GM18873 (cell line): ENCODE measurements around the gene SFTPA1.
"Not testable (repeated sequence)": the region's sequence is repeated elsewhere in the genome, so short reads cannot be mapped to it uniquely, and the experiment has no call there.

Source experiments
- ATAC-seq: cut with Tn5 transposase; IDR thresholded peaks from one replicate; pipeline ENCODE4 v1.9.1; 2021; ENCODE audit warnings: mild to moderate bottlenecking, moderate library complexity, moderate number of reproducible peaks; ENCODE audit not compliant: unreplicated experiment, low FRiP score

The SFTPA1 gene

GRCh38 chr10:79608505-79609375, 2.0 kb upstream of the SFTPA1 start:
- no peak for ATAC-seq

DNA sequence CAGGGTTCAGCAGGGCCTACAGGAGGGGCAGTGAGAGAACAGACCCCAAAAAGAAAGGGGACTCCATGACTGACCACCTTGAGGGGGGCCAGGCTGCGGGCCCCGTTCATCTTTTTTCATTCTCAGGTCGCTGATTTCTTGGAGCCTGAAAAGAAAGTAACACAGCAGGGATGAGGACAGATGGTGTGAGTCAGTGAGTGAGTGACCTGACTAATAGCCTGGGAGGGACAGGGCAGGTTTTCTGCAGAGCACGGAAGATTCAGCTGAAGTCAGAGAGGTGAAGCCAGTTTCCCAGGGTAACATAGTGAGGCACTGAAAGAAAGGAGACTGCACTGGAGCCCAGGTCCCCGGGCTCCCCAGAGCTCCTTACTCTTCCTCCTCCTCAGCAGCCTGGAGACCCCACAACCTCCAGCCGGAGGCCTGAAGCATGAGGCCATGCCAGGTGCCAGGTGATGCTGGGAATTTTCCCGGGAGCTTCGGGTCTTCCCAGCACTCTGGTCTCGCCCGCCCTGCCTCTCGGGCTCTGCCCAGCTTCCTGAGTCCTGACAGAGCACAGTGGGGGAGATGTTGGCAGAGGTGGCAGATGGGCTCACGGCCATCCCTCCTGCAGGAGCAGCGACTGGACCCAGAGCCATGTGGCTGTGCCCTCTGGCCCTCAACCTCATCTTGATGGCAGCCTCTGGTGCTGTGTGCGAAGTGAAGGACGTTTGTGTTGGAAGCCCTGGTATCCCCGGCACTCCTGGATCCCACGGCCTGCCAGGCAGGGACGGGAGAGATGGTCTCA, 646 bp downstream of the SFTPA1 start:
- ATAC-seq = not testable (repeated sequence)

DNA sequence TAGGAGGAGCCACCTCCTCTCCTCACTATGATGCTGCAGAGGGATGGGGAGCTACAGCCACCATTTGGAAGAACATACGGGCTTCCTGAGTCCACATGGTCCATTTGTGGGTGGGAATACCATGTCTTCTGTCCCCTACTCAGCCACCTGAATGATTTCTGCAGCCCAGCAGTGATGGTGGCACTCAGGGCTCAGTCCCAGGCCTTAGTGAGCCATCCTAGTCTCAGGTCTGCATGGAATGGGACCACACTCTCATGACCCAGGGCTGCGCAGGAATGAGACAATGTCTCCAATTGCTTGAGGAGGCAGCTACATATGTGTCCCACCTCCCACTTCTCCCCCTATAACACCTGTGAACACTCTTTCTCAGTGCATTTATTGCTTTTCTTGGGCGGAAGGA, 4.8 kb downstream of the SFTPA1 start:
- no peak for ATAC-seq

DNA sequence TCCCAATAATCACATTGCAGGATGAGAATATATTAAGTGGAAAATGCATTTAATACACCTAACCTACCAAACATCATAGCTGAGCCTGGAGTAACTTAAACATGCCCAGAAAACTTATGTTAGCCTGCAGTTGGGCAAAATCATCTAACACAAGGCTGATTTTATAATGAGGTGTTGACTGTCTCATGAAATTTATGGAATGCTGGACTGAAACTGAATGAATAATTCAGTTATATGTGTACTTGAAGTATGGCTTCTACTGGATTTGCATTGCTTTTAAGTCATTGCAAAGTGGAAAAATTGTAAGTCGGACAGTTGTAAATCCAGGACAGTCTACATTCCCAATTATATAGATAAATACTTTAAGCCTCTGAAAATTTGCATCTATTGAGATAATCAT, 5.4 kb downstream of the SFTPA1 start:
- ATAC-seq = no peak

DNA sequence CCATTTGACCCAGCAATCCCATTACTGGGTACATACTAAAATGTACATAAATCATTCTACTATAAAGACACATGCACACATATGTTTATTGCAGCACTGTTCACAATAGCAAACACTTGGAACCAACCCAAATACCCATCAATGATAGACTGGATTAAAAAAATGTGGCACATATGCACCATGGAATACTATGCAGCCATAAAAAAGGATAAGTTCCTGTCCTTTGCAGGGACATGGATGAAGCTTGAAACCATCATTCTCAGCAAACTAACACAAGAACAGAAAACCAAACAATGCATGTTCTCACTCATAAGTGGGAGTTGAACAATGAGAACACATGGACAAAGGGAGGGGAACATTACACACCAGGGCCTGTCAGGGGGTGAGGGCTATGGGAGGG, 12.9 kb downstream of the SFTPA1 start:
- not testable (repeated sequence) for ATAC-seq

- no peak for ATAC-seq
Observed at GRCh38 chr10:79627075-79627474, 16.3 kb downstream of the SFTPA1 start.

GRCh38 chr10:79628083-79628482, 17.3 kb downstream of the SFTPA1 start:
- ATAC-seq = no peak

DNA sequence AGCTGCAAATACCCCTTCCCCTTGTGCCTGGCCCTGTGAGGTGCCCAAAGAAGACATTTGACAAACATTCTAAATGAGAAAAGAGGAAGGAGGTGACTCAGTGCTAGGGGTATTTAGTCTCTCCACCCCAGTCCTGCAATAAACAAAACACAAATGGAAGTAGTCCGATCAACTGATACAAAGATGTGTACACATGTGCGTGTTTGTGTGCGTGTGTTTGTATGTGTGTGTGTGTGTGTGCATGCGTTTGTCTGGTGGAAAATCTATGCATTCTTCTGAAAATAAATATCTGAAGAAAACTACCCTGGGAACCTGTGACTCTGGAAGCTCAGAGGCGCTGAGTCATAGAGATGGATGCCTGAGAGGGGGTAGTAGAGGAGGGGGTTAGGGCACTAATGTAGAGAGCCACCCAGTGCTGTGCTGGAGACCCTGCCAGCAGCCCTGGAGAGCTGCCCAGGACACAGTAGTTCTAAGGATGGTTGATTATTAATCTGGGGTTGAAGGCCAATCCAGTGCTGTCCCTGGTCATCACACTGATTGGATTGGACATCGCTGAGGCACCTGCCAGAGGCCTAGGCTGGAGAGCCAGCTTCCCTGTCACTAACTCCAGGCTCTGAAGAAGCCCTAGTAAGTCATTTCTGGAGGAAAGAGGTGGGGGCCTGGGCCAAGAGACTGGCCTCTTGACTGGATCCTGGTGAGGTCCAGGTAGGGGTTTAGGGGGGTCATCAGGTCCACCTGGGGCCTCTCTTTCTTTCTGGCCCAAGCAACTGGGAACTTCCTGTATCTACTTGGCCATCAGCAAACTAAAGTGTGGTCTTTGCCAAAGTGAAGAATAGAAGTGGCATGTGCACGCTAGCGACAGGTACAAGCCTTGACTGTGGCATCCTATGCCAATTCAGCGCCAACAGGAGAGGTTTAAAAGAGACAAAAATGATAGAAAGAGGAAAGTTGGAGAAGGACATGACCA, 18.5 kb downstream of the SFTPA1 start:
- ATAC-seq = no peak

DNA sequence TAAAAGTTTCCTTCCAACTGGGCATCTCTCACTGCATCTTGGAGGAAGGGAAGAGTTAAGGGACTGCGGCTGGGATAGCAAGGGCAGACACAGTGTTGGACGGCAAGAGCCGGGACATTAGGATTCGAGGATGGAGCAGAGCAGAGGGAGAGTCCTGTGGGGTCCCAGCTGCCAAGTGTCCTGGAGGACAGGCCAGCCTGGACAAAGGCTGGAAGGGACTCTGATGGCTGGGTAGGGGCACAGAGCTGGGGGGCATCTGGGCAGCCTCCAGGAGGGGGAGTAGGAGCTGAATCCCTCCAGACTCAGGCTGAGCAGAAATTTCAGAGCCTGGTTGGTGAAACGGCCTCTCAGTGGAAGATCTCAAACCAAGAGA, 19.2 kb downstream of the SFTPA1 start:
- ATAC-seq = no peak

DNA sequence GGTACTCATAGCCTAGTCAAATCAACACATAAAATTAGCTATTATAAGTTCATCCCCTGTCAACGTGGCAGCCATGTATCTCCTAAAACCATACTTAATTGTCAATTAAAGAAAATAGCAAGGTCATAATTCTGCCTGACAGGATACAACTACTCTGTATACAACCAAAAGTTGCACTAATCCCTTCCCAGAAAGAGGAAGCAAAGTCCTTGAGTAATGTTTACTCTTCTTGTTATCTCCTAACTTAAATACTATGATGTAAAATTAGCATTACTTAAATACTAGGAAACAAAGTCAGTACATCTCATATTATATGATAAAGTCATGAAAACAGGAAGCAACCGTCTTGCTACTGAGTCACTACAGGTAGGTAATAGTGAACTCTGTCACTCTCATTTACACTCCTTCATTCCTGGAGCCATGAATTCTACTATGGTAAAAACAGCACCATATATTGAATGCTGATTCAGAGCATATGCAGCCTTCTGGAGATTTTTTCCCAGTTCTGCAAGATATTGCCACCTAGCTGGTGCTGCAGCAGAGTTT, 26.0 kb downstream of the SFTPA1 start:
- not testable (repeated sequence) for ATAC-seq

DNA sequence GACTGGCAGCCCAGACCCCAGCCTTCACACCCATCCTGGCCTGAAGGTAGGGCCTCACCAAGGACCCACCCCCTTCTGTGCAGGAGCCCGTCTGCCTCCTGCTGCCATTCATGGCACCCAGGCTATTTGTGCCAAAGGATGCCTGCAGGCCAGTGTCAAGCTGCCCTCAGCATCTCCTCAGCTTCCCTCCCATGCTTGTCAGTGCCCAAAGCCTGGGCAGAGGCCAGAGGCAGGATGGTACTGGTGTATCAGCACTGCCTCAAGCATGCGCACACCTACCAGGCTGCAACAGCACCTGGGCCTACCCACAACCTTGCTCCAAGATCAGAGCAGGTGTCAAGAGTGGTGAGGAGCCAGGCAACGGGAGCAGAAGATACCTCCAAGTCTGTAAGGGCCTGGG, 27.6 kb downstream of the SFTPA1 start:
- ATAC-seq = no peak

GRCh38 chr10:79652695-79653094, 42.0 kb downstream of the SFTPA1 start:
- not testable (repeated sequence) for ATAC-seq

- ATAC-seq = not testable (repeated sequence)
Observed at GRCh38 chr10:79663287-79663686, 52.5 kb downstream of the SFTPA1 start.

DNA sequence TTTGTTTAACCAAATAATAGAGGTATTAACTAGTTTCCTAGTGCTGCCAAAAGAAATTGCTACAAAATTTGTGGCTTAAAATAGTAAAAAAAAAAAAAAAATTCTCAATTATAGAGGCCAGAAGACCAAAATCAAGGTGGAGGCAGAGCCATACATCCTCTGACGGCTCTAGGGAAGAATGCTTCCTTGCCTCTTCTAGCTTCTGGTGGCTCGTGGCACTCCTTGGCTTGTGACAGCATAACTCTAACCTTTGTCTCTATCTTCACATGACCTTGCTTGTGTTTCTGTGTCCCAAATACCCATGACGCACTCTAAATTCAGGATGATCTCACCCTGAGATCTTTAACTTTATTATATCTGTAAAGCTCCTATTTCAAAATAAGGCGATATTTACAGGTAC, 53.9 kb downstream of the SFTPA1 start:
- not testable (repeated sequence) for ATAC-seq
